Bladder microvascular endothelial cell (primary cell): ENCODE measurements around the gene CYB5B. TPM values are rescaled to one million over a fixed set of nuclear protein-coding genes. Genes with fewer than 3 reads are reported as not detected.

Experiments used
- total RNA-seq: library from RNA; depleted of rRNA; stranded (reverse); fragments of >200 nt; gene quantifications from 2 replicates; pipeline ENCODE4 v1.2.3, GENCODE V29; 2014

Gene CYB5B
- 44.2 and 95.5 TPM in 2 replicates for total RNA-seq

DNA sequence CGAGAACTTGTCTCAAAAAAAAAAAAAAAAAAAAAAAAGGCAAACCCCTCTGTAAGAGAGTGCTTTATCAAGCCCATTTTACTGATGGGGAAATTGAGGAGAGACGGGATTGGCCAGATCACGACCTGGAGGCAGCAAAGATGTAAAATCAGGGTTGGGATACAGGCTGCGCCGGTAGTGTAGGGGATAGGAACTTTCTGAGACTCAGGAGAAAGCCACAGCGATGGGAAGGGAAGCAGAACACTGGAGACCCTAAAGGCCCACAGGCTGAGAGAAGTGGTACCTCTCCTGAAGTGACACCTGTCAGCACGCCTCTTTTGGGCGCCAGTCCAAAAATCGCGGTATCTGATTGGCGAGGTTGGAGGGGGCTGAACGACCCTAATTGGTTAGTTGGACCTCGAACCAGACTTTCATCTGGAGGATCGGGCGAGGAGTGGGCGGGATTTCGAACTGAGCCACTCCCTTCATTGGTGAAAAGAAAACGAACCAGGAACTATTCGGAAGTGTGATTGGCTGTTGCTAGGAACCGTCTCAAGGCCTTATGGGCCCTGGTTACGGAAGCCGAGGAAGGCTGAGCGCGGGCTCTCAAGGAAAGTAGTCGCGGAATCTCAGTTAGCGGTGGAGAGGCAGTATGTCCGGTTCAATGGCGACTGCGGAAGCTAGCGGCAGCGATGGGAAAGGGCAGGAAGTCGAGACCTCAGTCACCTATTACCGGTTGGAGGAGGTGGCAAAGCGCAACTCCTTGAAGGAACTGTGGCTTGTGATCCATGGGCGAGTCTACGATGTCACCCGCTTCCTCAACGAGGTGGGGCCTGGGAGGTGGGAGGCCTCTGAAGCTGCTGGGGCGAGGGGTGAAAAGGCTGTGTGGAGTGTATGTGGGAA, at the start of gene CYB5B:
CYB5B (plus strand) TSS at position 567 of the 882 bp plus-strand sequence; CDS start at position 632, 65 bp downstream.

Other genes with a start within 250 kb of the CYB5B start
- 26.9 and 140 TPM in 2 replicates for gene SNTB2, start 237.5 kb upstream of the CYB5B start, total RNA-seq
- 28.5 and 32.3 TPM in 2 replicates for gene VPS4A, start 113.3 kb upstream of the CYB5B start, total RNA-seq
- gene PDF, start 94.0 kb upstream of the CYB5B start, total RNA-seq = 7.9 and 8.6 TPM in 2 replicates
- gene COG8, start 85.1 kb upstream of the CYB5B start, total RNA-seq = 18.0 and 25.8 TPM in 2 replicates
- 18.8 and 25.0 TPM in 2 replicates for gene NIP7, start 84.8 kb upstream of the CYB5B start, total RNA-seq
- 0.16 and 0.19 TPM in 2 replicates for gene TMED6, start 72.8 kb upstream of the CYB5B start, total RNA-seq
- gene TERF2, start 38.6 kb upstream of the CYB5B start, total RNA-seq = 11.7 and 13.3 TPM in 2 replicates
- 12.1 and 59.5 TPM in 2 replicates for gene NFAT5, start 141.3 kb downstream of the CYB5B start, total RNA-seq